ENCODE data around the gene MUCL3. TPM values are rescaled to one million over a fixed set of nuclear protein-coding genes. Genes with fewer than 3 reads are reported as not detected.

Gene MUCL3
- total RNA-seq, 1 experiment from 2014 or later: 0.15 TPM

DNA sequence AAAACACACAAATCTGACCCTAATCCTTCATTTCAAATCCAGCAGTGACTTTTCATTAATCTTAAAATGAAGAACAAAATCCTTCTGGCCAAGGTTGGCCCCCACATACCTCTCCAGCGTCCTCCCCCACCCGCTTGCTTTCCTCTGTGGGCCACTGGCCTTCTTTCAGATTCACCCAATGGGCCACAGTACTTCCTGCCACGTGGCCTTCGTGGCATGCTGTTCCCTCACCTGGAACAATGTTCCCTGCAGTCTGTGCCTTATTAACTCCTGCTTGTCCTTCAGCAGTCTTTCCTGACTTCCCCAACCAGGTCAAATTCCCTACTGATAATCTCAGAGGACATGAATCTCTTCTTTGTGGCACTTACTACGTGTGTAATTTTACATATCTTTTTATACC lies 38.1 kb upstream of the MUCL3 start:
- H3K4me1 Mint-ChIP-seq: peaks cover 4% of the 10 kb centered on the region; the same call in 1 of the 2 replicates

More for the DNA sequence above, 38.1 kb upstream of the MUCL3 start:
- ATAC-seq (no peak), DNase-seq (ENCODE audit: low spot score) (no peak)
- no peaks in the 10 kb centered on the region; the same call in 1 of the 2 replicates for H3K27me3 Mint-ChIP-seq (ENCODE audit: low read depth)
- TF ChIP-seq SMAD4 (CRISPR knock-in tag; IDR thresholded peaks at IDR 0.05) (no peak), NFYB (CRISPR knock-in tag; conservative IDR thresholded peaks at IDR 0.05; ENCODE audit: low read depth) (no peak), ZNF317 (CRISPR knock-in tag; IDR thresholded peaks at IDR 0.05; ENCODE audit: borderline replicate concordance, low read depth) (no peak), PRRX2 (CRISPR knock-in tag; IDR thresholded peaks at IDR 0.05) (no peak), ZNF671 (CRISPR knock-in tag; IDR thresholded peaks at IDR 0.05) (no peak)
- TF ChIP-seq, protein P1, sequence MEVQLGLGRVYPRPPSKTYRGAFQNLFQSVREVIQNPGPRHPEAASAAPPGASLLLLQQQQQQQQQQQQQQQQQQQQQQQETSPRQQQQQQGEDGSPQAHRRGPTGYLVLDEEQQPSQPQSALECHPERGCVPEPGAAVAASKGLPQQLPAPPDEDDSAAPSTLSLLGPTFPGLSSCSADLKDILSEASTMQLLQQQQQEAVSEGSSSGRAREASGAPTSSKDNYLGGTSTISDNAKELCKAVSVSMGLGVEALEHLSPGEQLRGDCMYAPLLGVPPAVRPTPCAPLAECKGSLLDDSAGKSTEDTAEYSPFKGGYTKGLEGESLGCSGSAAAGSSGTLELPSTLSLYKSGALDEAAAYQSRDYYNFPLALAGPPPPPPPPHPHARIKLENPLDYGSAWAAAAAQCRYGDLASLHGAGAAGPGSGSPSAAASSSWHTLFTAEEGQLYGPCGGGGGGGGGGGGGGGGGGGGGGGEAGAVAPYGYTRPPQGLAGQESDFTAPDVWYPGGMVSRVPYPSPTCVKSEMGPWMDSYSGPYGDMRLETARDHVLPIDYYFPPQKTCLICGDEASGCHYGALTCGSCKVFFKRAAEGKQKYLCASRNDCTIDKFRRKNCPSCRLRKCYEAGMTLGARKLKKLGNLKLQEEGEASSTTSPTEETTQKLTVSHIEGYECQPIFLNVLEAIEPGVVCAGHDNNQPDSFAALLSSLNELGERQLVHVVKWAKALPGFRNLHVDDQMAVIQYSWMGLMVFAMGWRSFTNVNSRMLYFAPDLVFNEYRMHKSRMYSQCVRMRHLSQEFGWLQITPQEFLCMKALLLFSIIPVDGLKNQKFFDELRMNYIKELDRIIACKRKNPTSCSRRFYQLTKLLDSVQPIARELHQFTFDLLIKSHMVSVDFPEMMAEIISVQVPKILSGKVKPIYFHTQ (CRISPR knock-in tag; IDR thresholded peaks at IDR 0.05): no peak
- TF ChIP-seq, protein P2, sequence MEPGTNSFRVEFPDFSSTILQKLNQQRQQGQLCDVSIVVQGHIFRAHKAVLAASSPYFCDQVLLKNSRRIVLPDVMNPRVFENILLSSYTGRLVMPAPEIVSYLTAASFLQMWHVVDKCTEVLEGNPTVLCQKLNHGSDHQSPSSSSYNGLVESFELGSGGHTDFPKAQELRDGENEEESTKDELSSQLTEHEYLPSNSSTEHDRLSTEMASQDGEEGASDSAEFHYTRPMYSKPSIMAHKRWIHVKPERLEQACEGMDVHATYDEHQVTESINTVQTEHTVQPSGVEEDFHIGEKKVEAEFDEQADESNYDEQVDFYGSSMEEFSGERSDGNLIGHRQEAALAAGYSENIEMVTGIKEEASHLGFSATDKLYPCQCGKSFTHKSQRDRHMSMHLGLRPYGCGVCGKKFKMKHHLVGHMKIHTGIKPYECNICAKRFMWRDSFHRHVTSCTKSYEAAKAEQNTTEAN (CRISPR knock-in tag; IDR thresholded peaks at IDR 0.05): no peak
- TF ChIP-seq, protein P3, sequence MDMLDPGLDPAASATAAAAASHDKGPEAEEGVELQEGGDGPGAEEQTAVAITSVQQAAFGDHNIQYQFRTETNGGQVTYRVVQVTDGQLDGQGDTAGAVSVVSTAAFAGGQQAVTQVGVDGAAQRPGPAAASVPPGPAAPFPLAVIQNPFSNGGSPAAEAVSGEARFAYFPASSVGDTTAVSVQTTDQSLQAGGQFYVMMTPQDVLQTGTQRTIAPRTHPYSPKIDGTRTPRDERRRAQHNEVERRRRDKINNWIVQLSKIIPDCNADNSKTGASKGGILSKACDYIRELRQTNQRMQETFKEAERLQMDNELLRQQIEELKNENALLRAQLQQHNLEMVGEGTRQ (CRISPR knock-in tag; IDR thresholded peaks at IDR 0.05): no peak
- TF ChIP-seq, protein P4, sequence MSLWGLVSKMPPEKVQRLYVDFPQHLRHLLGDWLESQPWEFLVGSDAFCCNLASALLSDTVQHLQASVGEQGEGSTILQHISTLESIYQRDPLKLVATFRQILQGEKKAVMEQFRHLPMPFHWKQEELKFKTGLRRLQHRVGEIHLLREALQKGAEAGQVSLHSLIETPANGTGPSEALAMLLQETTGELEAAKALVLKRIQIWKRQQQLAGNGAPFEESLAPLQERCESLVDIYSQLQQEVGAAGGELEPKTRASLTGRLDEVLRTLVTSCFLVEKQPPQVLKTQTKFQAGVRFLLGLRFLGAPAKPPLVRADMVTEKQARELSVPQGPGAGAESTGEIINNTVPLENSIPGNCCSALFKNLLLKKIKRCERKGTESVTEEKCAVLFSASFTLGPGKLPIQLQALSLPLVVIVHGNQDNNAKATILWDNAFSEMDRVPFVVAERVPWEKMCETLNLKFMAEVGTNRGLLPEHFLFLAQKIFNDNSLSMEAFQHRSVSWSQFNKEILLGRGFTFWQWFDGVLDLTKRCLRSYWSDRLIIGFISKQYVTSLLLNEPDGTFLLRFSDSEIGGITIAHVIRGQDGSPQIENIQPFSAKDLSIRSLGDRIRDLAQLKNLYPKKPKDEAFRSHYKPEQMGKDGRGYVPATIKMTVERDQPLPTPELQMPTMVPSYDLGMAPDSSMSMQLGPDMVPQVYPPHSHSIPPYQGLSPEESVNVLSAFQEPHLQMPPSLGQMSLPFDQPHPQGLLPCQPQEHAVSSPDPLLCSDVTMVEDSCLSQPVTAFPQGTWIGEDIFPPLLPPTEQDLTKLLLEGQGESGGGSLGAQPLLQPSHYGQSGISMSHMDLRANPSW (CRISPR knock-in tag; conservative IDR thresholded peaks at IDR 0.05; ENCODE audit: low read depth): no peak
- TF ChIP-seq, protein P5, sequence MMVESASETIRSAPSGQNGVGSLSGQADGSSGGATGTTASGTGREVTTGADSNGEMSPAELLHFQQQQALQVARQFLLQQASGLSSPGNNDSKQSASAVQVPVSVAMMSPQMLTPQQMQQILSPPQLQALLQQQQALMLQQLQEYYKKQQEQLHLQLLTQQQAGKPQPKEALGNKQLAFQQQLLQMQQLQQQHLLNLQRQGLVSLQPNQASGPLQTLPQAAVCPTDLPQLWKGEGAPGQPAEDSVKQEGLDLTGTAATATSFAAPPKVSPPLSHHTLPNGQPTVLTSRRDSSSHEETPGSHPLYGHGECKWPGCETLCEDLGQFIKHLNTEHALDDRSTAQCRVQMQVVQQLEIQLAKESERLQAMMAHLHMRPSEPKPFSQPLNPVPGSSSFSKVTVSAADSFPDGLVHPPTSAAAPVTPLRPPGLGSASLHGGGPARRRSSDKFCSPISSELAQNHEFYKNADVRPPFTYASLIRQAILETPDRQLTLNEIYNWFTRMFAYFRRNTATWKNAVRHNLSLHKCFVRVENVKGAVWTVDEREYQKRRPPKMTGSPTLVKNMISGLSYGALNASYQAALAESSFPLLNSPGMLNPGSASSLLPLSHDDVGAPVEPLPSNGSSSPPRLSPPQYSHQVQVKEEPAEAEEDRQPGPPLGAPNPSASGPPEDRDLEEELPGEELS (CRISPR knock-in tag; IDR thresholded peaks at IDR 0.05): no peak
- TF ChIP-seq, protein P6, sequence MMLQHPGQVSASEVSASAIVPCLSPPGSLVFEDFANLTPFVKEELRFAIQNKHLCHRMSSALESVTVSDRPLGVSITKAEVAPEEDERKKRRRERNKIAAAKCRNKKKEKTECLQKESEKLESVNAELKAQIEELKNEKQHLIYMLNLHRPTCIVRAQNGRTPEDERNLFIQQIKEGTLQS (CRISPR knock-in tag; conservative IDR thresholded peaks at IDR 0.05): no peak
- TF ChIP-seq, protein P7, sequence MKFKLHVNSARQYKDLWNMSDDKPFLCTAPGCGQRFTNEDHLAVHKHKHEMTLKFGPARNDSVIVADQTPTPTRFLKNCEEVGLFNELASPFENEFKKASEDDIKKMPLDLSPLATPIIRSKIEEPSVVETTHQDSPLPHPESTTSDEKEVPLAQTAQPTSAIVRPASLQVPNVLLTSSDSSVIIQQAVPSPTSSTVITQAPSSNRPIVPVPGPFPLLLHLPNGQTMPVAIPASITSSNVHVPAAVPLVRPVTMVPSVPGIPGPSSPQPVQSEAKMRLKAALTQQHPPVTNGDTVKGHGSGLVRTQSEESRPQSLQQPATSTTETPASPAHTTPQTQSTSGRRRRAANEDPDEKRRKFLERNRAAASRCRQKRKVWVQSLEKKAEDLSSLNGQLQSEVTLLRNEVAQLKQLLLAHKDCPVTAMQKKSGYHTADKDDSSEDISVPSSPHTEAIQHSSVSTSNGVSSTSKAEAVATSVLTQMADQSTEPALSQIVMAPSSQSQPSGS (CRISPR knock-in tag; IDR thresholded peaks at IDR 0.05; ENCODE audit: borderline replicate concordance, low read depth): no peak
- H3K4me3 Mint-ChIP-seq: no peak overlapping the region
- H3K9me3 Mint-ChIP-seq: no peaks in the 10 kb centered on the region
- POLR2A ChIA-PET: no interaction called here
- H3K27ac Mint-ChIP-seq: 0 out of 2 replicates have a peak overlapping the region, but pooled peaks have one; percentile 10
- H3K36me3 Mint-ChIP-seq: peaks cover 21% of the 10 kb centered on the region
- CTCF ChIA-PET: interaction anchor here (1.4 kb wide), 1 partner anchor 12 kb away, joined by 6 read pairs; the partner anchor contains the start of gene VARS2
